Fibroblast of pulmonary artery (primary cell): ENCODE measurements around the gene CSF3.
"Not testable (repeated sequence)": the region's sequence is repeated elsewhere in the genome, so short reads cannot be mapped to it uniquely, and the experiment has no call there.

Experiments used
- DNase-seq: peaks from one replicate; pipeline ENCODE4 v3.0.0-alpha.2; 2010; ENCODE audit warnings: low read depth
- H3K4me3 ChIP-seq: replicated peaks from 2 replicates; pipeline ENCODE4 v1.5.1; 2011; ENCODE audit warnings: low read depth, mild to moderate bottlenecking, control low read depth, low read length, moderate library complexity
- TF ChIP-seq, protein P1 (sequence below): IDR thresholded peaks from 2 replicates; pipeline ENCODE4 v1.5.1; 2011; ENCODE audit warnings: mild to moderate bottlenecking, control low read depth, low read length, inconsistent platforms; ENCODE audit errors: missing control alignments

CSF3 gene

DNA sequence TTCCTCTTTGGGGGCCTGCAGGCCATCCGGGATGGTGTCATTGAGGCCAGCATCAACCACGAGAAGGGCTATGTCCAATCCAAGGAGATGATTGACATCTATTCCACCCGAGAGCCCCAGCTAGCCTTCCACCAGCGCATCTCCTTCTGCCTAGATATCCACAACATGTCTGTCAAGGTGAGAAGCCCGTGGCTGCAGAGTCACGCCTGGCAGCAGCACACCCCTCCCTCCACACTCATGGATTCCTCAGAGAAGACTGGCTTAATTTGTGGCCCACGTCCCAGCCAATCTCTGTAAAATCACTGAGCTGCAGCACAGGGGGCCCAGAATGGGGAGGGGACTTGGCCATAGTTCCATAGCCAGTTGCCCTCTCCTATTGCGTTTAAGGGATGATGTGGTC is 19.1 kb upstream of the CSF3 start:
- DNase-seq, result no peak
- TF ChIP-seq, protein P1, sequence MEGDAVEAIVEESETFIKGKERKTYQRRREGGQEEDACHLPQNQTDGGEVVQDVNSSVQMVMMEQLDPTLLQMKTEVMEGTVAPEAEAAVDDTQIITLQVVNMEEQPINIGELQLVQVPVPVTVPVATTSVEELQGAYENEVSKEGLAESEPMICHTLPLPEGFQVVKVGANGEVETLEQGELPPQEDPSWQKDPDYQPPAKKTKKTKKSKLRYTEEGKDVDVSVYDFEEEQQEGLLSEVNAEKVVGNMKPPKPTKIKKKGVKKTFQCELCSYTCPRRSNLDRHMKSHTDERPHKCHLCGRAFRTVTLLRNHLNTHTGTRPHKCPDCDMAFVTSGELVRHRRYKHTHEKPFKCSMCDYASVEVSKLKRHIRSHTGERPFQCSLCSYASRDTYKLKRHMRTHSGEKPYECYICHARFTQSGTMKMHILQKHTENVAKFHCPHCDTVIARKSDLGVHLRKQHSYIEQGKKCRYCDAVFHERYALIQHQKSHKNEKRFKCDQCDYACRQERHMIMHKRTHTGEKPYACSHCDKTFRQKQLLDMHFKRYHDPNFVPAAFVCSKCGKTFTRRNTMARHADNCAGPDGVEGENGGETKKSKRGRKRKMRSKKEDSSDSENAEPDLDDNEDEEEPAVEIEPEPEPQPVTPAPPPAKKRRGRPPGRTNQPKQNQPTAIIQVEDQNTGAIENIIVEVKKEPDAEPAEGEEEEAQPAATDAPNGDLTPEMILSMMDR, result no peak
- no peak overlapping the region for H3K4me3 ChIP-seq

DNA sequence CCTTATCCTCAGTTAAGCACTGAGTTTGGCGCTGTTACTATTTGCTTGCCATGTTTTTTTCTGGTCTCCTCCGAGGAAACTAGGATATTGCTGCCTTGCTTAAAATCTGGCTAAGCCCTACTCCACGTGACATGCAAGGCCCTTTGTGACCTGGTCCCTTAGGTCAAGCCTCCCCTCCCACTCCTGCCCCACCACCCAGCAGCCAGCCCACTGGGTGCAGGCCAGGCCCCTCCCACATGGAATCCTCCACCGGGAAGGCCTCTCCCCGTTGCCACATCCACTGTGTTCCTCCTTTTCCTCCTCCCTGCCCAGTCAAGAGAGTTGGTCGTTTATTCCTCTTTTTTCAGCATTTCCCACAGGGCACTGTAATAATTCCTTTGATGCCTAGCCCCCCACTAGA is 18.4 kb upstream of the CSF3 start:
- DNase-seq, result no peak
- no peak overlapping the region for H3K4me3 ChIP-seq
- TF ChIP-seq, protein P1, result no peak

DNA sequence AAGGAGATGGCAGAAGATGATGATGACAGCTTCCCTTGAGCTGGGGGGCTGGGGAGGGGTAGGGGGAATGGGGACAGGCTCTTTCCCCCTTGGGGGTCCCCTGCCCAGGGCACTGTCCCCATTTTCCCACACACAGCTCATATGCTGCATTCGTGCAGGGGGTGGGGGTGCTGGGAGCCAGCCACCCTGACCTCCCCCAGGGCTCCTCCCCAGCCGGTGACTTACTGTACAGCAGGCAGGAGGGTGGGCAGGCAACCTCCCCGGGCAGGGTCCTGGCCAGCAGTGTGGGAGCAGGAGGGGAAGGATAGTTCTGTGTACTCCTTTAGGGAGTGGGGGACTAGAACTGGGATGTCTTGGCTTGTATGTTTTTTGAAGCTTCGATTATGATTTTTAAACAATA is 17.7 kb upstream of the CSF3 start:
- TF ChIP-seq, protein P1, result no peak
- DNase-seq, result no peak
- H3K4me3 ChIP-seq, result no peak overlapping the region

DNA sequence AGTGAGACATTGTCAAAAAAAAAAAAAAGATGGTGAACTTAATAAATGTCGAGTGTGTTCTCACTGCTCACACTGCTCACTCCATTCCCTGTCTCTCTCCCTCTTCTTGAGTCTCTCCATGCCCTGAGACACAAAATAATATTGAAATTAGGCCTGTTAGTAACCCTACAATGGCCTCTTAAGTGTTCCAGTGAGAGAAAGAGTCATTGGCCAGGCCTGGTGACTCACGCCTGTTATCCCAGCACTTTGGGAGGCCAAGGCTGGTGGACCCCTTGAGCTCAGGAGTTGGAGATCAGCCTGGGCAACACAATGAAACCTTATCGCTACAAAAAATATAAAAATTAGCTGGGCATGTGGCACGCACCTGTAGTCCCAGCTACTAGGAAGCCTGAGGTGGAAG is 16.2 kb upstream of the CSF3 start:
- DNase-seq, result peak; percentile 18
- TF ChIP-seq, protein P1, result no peak
- H3K4me3 ChIP-seq, result no peak overlapping the region

DNA sequence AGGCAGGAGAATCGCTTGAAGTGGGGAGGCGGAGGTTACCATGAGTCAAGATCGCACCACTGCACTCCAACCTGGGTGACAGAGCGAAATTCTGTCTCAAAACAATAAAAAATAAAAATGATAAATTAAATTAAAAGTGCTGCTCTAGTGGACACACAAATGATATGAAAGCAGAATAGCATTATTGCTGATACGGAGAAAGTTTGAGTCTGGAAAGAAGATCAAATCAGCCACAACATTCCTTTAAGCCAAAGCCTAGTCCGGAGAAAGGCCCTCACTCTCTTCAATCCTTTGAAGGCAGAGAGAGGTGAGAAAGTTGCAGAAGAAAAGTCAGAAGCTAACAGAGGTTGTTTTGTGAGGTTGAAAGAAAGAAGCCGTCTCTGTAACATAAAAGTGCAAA is 15.1 kb upstream of the CSF3 start:
- DNase-seq, result no peak
- TF ChIP-seq, protein P1, result no peak
- no peak overlapping the region for H3K4me3 ChIP-seq

DNA sequence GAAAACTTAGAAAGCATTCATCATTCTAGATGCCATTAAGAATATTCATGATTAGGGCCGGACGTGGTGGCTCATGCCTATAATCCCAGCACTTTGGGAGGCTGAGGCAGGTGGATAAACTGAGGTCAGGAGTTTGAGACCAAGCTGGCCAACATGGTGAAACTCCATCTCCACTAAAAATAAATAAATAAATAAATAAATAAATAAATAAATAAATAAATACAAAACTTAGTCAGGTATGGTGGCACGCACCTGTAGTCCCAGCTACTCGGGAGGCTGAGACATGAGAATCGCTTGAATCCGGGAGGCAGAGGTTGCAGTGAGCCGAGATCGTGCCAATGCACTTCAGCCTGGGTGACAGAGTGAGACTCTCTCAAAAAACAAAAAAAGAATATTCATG is 13.9 kb upstream of the CSF3 start:
- H3K4me3 ChIP-seq, DNase-seq: not testable (repeated sequence)

DNA sequence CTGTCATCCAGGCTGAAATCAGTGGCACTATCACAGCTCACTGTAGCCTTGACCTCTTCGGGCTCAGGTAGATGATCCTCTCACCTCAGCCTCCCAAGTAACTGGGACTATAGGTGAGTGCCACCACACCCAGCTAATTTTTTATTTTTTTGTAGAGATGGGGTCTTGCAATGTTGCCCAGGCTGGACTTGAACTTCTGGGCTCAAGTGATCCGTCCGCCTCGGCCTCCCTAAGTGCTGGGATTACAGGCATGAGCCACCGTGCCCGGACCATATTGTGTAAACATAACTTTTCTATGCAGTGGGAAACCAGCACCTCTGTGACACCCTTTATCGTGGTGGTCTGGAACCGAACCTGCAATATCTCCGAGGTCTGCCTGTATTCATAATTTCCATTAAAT is 11.2 kb upstream of the CSF3 start:
- H3K4me3 ChIP-seq, result no peak overlapping the region
- no peak for DNase-seq
- TF ChIP-seq, protein P1, result no peak

DNA sequence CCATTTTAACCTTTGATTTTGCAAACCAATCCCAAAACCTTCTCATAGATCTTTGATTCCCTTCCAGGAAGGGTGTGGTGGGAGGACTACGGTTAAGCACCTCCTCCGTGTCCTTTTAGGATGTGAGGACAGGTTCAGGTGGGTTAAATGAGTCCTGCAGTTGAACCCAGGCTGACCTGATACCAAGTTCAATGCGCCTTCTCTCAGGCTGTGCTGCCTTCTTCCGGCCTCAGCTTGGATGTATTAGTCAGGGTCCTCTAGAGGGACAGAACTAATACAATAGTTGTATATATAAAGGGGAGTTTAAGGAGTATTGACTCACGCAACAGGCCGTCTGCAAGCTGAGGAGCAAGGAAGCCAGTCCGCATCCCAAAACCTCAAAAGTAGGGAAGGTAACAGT is 10.5 kb upstream of the CSF3 start:
- TF ChIP-seq, protein P1, result no peak
- no peak overlapping the region for H3K4me3 ChIP-seq
- no peak for DNase-seq
